Measurements from ENCODE around the gene EDRF1.

DNA sequence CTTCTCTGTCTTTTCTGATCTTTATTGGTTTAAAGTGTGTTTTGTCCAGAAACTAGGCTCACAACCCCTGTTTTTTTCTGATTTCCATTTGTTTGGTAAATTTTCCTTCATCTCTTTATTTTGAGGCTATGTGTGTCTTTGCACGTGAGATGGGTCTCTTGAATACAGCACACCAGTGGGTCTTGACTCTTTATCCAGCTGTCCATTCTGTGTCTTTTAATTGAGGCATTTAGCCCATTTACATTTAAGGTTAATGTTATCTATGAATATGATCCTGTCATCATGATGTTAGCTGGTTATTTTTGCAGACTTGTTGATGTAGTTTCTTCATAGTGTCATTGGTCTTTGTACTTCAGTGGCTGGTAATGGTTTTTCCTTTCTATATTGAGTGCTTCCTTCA is 46.6 kb upstream of the EDRF1 start:
- no peak for TF ChIP-seq NFIC (IDR thresholded peaks at IDR 0.05)
- no peak for TF ChIP-seq EGR1 (IDR thresholded peaks at IDR 0.05)
- no peak for TF ChIP-seq EP300 (IDR thresholded peaks at IDR 0.05; ENCODE audit: borderline replicate concordance)
